GM23338 (cell line): ENCODE data around the gene HBQ1. TPM values are rescaled to one million over a fixed set of nuclear protein-coding genes. Genes with fewer than 3 reads are reported as not detected.

Experiments
- ATAC-seq: fragments of 200-7000 bp; cut with Tn5 transposase; 3 replicates; pipeline ENCODE4 v1.9.1; 2020
- DNase-seq: peaks from one replicate; pipeline ENCODE4 v3.0.0-alpha.2; 2015; ENCODE audit warnings: low spot score
- H2AFZ ChIP-seq: fragments of 200-600 bp; sonication (generic); 2 replicates; pipeline ENCODE4 v1.8.0; 2016; ENCODE audit warnings: antibody characterized with exemption, mild to moderate bottlenecking, moderate library complexity
- H3F3A ChIP-seq: fragments of 200-600 bp; sonication (generic); replicated peaks from 2 replicates; pipeline ENCODE4 v1.8.0; 2017; ENCODE audit warnings: antibody characterized with exemption, mixed run types, low read depth
- H3K27ac ChIP-seq: fragments of 200-600 bp; sonication (generic); 2 replicates; pipeline ENCODE4 v1.6.1; 2016; ENCODE audit warnings: low read depth
- H3K27me3 ChIP-seq: fragments of 200-600 bp; sonication (generic); 2 replicates; pipeline ENCODE4 v1.8.0; 2016; ENCODE audit warnings: mild to moderate bottlenecking, mixed run types, moderate library complexity; ENCODE audit not compliant: insufficient read depth
- H3K36me3 ChIP-seq: fragments of 200-600 bp; sonication (generic); 2 replicates; pipeline ENCODE4 v1.8.0; 2016; ENCODE audit warnings: mild to moderate bottlenecking; ENCODE audit not compliant: insufficient read depth
- H3K4me1 ChIP-seq: fragments of 200-600 bp; sonication (generic); 2 replicates; pipeline ENCODE4 v1.8.0; 2016; ENCODE audit warnings: mild to moderate bottlenecking, moderate library complexity; ENCODE audit not compliant: insufficient read depth
- H3K4me2 ChIP-seq: fragments of 200-600 bp; sonication (generic); 2 replicates; pipeline ENCODE4 v1.7.1; 2017; ENCODE audit warnings: mixed run types
- H3K4me3 ChIP-seq: fragments of 200-600 bp; sonication (generic); 2 replicates; pipeline ENCODE4 v1.6.1; 2016; ENCODE audit warnings: mixed run types
- H3K79me2 ChIP-seq: fragments of 200-600 bp; sonication (generic); replicated peaks from 2 replicates; pipeline ENCODE4 v1.8.0; 2017; ENCODE audit warnings: mild to moderate bottlenecking; ENCODE audit not compliant: insufficient read depth
- H3K9me2 ChIP-seq: fragments of 200-600 bp; sonication (generic); 2 replicates; pipeline ENCODE4 v1.8.0; 2017; ENCODE audit not compliant: insufficient read depth
- H4K20me1 ChIP-seq: fragments of 200-600 bp; sonication (generic); replicated peaks from 2 replicates; pipeline ENCODE4 v1.8.0; 2017; ENCODE audit warnings: mild to moderate bottlenecking; ENCODE audit not compliant: insufficient read depth
- H3K27ac Mint-ChIP-seq: 2 replicates; pipeline ENCODE4 v1.8.0; 2020; ENCODE audit warnings: inconsistent platforms, mild to moderate bottlenecking, moderate library complexity, mixed read lengths
- H3K27me3 Mint-ChIP-seq: 3 replicates; pipeline ENCODE4 v1.8.0; 2022; ENCODE audit warnings: low read depth, mild to moderate bottlenecking, moderate library complexity, mixed read lengths, inconsistent platforms; ENCODE audit not compliant: insufficient read depth, poor library complexity
- H3K36me3 Mint-ChIP-seq: 3 replicates; pipeline ENCODE4 v1.8.0; 2021; ENCODE audit warnings: low read depth, mild to moderate bottlenecking, inconsistent platforms, moderate library complexity, mixed read lengths
- H3K4me1 Mint-ChIP-seq: 3 replicates; pipeline ENCODE4 v1.8.0; 2020; ENCODE audit warnings: mild to moderate bottlenecking, inconsistent platforms, mixed read lengths
- H3K4me3 Mint-ChIP-seq: 3 replicates; pipeline ENCODE4 v1.8.0; 2021; ENCODE audit warnings: moderate library complexity, mild to moderate bottlenecking, inconsistent platforms, mixed read lengths
- H3K9me3 Mint-ChIP-seq: 3 replicates; pipeline ENCODE4 v1.8.0; 2020; ENCODE audit warnings: moderate library complexity, mild to moderate bottlenecking, inconsistent platforms, mixed read lengths
- CREB1 ChIP-seq: fragments of 250-450 bp; sonication (Bioruptor Pico); IDR thresholded peaks from 2 replicates; pipeline ENCODE4 v1.5.0; 2020; ENCODE audit warnings: low read depth, mild to moderate bottlenecking, moderate library complexity
- EZH2 ChIP-seq: fragments of 200-600 bp; sonication (generic); IDR thresholded peaks from one replicate; pipeline ENCODE4 v1.8.0; 2017; ENCODE audit warnings: antibody characterized with exemption, mild to moderate bottlenecking, low read depth; ENCODE audit not compliant: unreplicated experiment
- EZH2phosphoT487 ChIP-seq: fragments of 200-600 bp; sonication (generic); IDR thresholded peaks from one replicate; pipeline ENCODE4 v1.8.1; 2018; ENCODE audit warnings: antibody characterized with exemption; ENCODE audit not compliant: unreplicated experiment
- JUNB ChIP-seq: IDR thresholded peaks from one replicate; pipeline ENCODE4 v1.6.1; 2016; ENCODE audit warnings: antibody characterized with exemption; ENCODE audit not compliant: unreplicated experiment
- NANOG ChIP-seq: IDR thresholded peaks from 2 replicates; pipeline ENCODE4 v1.6.1; 2016; ENCODE audit warnings: antibody characterized with exemption, borderline replicate concordance
- POLR2AphosphoS5 ChIP-seq: IDR thresholded peaks from 2 replicates; pipeline ENCODE4 v1.6.1; 2016; ENCODE audit warnings: antibody characterized with exemption, low read depth
- REST ChIP-seq: IDR thresholded peaks from one replicate; pipeline ENCODE4 v1.6.1; 2018; ENCODE audit warnings: antibody characterized with exemption; ENCODE audit not compliant: unreplicated experiment
- STAT1 ChIP-seq: IDR thresholded peaks from one replicate; pipeline ENCODE4 v1.6.1; 2016; ENCODE audit warnings: antibody characterized with exemption; ENCODE audit not compliant: unreplicated experiment
- ZNF114 ChIP-seq: fragments of 250-450 bp; sonication (Bioruptor Pico); IDR thresholded peaks from 2 replicates; pipeline ENCODE4 v1.5.0; 2020; ENCODE audit warnings: mild to moderate bottlenecking, moderate library complexity
- ZNF331 ChIP-seq: fragments of 250-450 bp; sonication (Bioruptor Pico); IDR thresholded peaks from 2 replicates; pipeline ENCODE4 v1.5.0; 2020; ENCODE audit warnings: low read depth, mild to moderate bottlenecking, moderate library complexity
- polyA plus RNA-seq: library from polyadenylated mRNA; unstranded; fragments of >200 nt; fragmentation: Nextera tagmentation; extraction: Ambion mirVana; gene quantifications from 2 replicates; pipeline ENCODE4 v1.2.1, GENCODE V29; 2016
- total RNA-seq: library from RNA; depleted of rRNA; stranded (reverse); fragments of >200 nt; shearing (Covaris generic); gene quantifications from 2 replicates; pipeline ENCODE4 v1.2.3, GENCODE V29; 2014
- TF ChIP-seq, protein P1 (sequence below), 2 experiments: fragments of 200-600 bp in 1 of 2; sonication (generic) in 1 of 2; conservative IDR thresholded peaks; 2 replicates each; pipeline versions ENCODE4 v1.5.1 to v1.6.1; 2016 to 2017; ENCODE audit warnings: antibody characterized with exemption in 2 of 2, low read depth in 2 of 2, mild to moderate bottlenecking in 2 of 2, moderate library complexity in 1 of 2
- TF ChIP-seq, protein P2 (sequence below): fragments of 250-450 bp; sonication (Bioruptor Pico); IDR thresholded peaks from 2 replicates; pipeline ENCODE4 v1.5.0; 2020; ENCODE audit warnings: mild to moderate bottlenecking, moderate library complexity
- TF ChIP-seq, protein P3 (sequence below): IDR thresholded peaks from 2 replicates; pipeline ENCODE4 v1.6.1; 2016; ENCODE audit warnings: antibody characterized with exemption

Gene HBQ1
- total and polyA plus RNA-seq, 2 experiments from 2014 or later = 6.6 to 8.5 TPM

- Mint-ChIP-seq H3K36me3 (no peaks in the 10 kb centered on the region; the same call in 2 of the 3 replicates), H3K27me3 (peaks cover 11% of the 10 kb centered on the region), H3K4me1 (no peaks in the 10 kb centered on the region), H3K27ac (no peak overlapping the region), H3K9me3 (no peaks in the 10 kb centered on the region), H3K4me3 (no peak overlapping the region; the same call in 2 of the 3 replicates)
- no peaks in the 10 kb centered on the region for H3K79me2 ChIP-seq
- no peak overlapping the region for H2AFZ ChIP-seq
- H3F3A ChIP-seq = no peaks in the 10 kb centered on the region
- TF ChIP-seq, protein P1, sequence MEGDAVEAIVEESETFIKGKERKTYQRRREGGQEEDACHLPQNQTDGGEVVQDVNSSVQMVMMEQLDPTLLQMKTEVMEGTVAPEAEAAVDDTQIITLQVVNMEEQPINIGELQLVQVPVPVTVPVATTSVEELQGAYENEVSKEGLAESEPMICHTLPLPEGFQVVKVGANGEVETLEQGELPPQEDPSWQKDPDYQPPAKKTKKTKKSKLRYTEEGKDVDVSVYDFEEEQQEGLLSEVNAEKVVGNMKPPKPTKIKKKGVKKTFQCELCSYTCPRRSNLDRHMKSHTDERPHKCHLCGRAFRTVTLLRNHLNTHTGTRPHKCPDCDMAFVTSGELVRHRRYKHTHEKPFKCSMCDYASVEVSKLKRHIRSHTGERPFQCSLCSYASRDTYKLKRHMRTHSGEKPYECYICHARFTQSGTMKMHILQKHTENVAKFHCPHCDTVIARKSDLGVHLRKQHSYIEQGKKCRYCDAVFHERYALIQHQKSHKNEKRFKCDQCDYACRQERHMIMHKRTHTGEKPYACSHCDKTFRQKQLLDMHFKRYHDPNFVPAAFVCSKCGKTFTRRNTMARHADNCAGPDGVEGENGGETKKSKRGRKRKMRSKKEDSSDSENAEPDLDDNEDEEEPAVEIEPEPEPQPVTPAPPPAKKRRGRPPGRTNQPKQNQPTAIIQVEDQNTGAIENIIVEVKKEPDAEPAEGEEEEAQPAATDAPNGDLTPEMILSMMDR (conservative IDR thresholded peaks at IDR 0.05; ENCODE audit: low read depth in 2 of 2) = no peak
- TF ChIP-seq ZNF114 (CRISPR knock-in tag) (no peak), EZH2phosphoT487 (no peak), CREB1 (CRISPR knock-in tag) (no peak), STAT1 (no peak), ZNF331 (no peak), POLR2AphosphoS5 (no peak), JUNB (no peak), NANOG (no peak), EZH2 (no peak), REST (no peak)
- TF ChIP-seq, protein P2, sequence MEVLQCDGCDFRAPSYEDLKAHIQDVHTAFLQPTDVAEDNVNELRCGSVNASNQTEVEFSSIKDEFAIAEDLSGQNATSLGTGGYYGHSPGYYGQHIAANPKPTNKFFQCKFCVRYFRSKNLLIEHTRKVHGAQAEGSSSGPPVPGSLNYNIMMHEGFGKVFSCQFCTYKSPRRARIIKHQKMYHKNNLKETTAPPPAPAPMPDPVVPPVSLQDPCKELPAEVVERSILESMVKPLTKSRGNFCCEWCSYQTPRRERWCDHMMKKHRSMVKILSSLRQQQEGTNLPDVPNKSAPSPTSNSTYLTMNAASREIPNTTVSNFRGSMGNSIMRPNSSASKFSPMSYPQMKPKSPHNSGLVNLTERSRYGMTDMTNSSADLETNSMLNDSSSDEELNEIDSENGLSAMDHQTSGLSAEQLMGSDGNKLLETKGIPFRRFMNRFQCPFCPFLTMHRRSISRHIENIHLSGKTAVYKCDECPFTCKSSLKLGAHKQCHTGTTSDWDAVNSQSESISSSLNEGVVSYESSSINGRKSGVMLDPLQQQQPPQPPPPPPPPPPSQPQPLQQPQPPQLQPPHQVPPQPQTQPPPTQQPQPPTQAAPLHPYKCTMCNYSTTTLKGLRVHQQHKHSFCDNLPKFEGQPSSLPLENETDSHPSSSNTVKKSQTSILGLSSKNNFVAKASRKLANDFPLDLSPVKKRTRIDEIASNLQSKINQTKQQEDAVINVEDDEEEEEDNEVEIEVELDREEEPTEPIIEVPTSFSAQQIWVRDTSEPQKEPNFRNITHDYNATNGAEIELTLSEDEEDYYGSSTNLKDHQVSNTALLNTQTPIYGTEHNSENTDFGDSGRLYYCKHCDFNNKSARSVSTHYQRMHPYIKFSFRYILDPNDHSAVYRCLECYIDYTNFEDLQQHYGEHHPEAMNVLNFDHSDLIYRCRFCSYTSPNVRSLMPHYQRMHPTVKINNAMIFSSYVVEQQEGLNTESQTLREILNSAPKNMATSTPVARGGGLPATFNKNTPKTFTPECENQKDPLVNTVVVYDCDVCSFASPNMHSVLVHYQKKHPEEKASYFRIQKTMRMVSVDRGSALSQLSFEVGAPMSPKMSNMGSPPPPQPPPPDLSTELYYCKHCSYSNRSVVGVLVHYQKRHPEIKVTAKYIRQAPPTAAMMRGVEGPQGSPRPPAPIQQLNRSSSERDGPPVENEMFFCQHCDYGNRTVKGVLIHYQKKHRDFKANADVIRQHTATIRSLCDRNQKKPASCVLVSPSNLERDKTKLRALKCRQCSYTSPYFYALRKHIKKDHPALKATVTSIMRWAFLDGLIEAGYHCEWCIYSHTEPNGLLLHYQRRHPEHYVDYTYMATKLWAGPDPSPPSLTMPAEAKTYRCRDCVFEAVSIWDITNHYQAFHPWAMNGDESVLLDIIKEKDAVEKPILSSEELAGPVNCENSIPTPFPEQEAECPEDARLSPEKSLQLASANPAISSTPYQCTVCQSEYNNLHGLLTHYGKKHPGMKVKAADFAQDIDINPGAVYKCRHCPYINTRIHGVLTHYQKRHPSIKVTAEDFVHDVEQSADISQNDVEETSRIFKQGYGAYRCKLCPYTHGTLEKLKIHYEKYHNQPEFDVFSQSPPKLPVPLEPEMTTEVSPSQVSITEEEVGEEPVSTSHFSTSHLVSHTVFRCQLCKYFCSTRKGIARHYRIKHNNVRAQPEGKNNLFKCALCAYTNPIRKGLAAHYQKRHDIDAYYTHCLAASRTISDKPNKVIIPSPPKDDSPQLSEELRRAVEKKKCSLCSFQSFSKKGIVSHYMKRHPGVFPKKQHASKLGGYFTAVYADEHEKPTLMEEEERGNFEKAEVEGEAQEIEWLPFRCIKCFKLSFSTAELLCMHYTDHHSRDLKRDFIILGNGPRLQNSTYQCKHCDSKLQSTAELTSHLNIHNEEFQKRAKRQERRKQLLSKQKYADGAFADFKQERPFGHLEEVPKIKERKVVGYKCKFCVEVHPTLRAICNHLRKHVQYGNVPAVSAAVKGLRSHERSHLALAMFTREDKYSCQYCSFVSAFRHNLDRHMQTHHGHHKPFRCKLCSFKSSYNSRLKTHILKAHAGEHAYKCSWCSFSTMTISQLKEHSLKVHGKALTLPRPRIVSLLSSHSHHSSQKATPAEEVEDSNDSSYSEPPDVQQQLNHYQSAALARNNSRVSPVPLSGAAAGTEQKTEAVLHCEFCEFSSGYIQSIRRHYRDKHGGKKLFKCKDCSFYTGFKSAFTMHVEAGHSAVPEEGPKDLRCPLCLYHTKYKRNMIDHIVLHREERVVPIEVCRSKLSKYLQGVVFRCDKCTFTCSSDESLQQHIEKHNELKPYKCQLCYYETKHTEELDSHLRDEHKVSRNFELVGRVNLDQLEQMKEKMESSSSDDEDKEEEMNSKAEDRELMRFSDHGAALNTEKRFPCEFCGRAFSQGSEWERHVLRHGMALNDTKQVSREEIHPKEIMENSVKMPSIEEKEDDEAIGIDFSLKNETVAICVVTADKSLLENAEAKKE = no peak
- TF ChIP-seq, protein P3, sequence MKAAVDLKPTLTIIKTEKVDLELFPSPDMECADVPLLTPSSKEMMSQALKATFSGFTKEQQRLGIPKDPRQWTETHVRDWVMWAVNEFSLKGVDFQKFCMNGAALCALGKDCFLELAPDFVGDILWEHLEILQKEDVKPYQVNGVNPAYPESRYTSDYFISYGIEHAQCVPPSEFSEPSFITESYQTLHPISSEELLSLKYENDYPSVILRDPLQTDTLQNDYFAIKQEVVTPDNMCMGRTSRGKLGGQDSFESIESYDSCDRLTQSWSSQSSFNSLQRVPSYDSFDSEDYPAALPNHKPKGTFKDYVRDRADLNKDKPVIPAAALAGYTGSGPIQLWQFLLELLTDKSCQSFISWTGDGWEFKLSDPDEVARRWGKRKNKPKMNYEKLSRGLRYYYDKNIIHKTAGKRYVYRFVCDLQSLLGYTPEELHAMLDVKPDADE = no peak
- H3K4me1 ChIP-seq = no peaks in the 10 kb centered on the region
- ATAC-seq (no peak), DNase-seq (no peak)
- no peak overlapping the region for H3K4me3 ChIP-seq
- H3K27me3 ChIP-seq = peaks cover 6% of the 10 kb centered on the region; the same call in 1 of the 2 replicates
- H3K4me2 ChIP-seq = no peak overlapping the region
- no peak overlapping the region for H3K27ac ChIP-seq
- no peaks in the 10 kb centered on the region for H3K36me3 ChIP-seq
- H4K20me1 ChIP-seq = no peaks in the 10 kb centered on the region
- H3K9me2 ChIP-seq = no peaks in the 10 kb centered on the region
Observed at GRCh38 chr16:144797-145252, 35.4 kb upstream of the HBQ1 start.
